Adipocyte (in vitro differentiated cells): ENCODE measurements around the gene NFIA.
"Not testable (repeated sequence)": the region's sequence is repeated elsewhere in the genome, so short reads cannot be mapped to it uniquely, and the experiment has no call there.

ENCODE experiments used
- DNase-seq: peaks from one replicate; pipeline ENCODE4 v3.0.0-alpha.2; 2015; ENCODE audit warnings: low read depth
- H3K27me3 ChIP-seq: replicated peaks from 2 replicates; pipeline ENCODE4 v1.7.0; 2013; ENCODE audit warnings: mild to moderate bottlenecking, low read length, moderate library complexity; ENCODE audit not compliant: control insufficient read depth, insufficient read depth
- H3K36me3 ChIP-seq: 2 replicates; pipeline ENCODE4 v1.7.0; 2013; ENCODE audit warnings: low read length, mild to moderate bottlenecking, moderate library complexity; ENCODE audit not compliant: control insufficient read depth, insufficient read depth, severe bottlenecking
- H3K4me1 ChIP-seq: 2 replicates; pipeline ENCODE4 v1.7.0; 2013; ENCODE audit warnings: mild to moderate bottlenecking, low read length, moderate library complexity; ENCODE audit not compliant: control insufficient read depth, insufficient read depth
- H3K4me3 ChIP-seq: 2 replicates; pipeline ENCODE4 v1.7.0; 2013; ENCODE audit warnings: mild to moderate bottlenecking, low read length, moderate library complexity
- H3K9ac ChIP-seq: 2 replicates; pipeline ENCODE4 v1.7.0; 2013; ENCODE audit warnings: mild to moderate bottlenecking, low read length, moderate library complexity
- H3K9me3 ChIP-seq: 2 replicates; pipeline ENCODE4 v1.7.0; 2013; ENCODE audit warnings: mild to moderate bottlenecking, low read length, moderate library complexity; ENCODE audit not compliant: control insufficient read depth

The NFIA gene

GRCh38 chr1:61067446-61068019 is 14.8 kb upstream of the NFIA start:
- DNase-seq: no peak
- no peak overlapping the region for H3K4me3 ChIP-seq
- H3K4me1 ChIP-seq: no peaks in the 10 kb centered on the region
- no peaks in the 10 kb centered on the region for H3K27me3 ChIP-seq
- H3K9ac ChIP-seq: no peak overlapping the region
- H3K9me3 ChIP-seq: no peaks in the 10 kb centered on the region
- H3K36me3 ChIP-seq: no peaks in the 10 kb centered on the region

- Histone ChIP-seq H3K36me3 (no peaks in the 10 kb centered on the region), H3K4me1 (no peaks in the 10 kb centered on the region), H3K4me3 (no peak overlapping the region), H3K27me3 (no peaks in the 10 kb centered on the region), H3K9ac (no peak overlapping the region), H3K9me3 (no peaks in the 10 kb centered on the region)
- no peak for DNase-seq
Measured at GRCh38 chr1:61070054-61070453, 12.3 kb upstream of the NFIA start.

GRCh38 chr1:61071205-61072130 is 10.9 kb upstream of the NFIA start:
- Histone ChIP-seq H3K9me3 (no peaks in the 10 kb centered on the region), H3K27me3 (no peaks in the 10 kb centered on the region)
- DNase-seq: no peak

GRCh38 chr1:61073871-61074270 is 8.5 kb upstream of the NFIA start:
- Histone ChIP-seq H3K27me3 (no peaks in the 10 kb centered on the region), H3K4me1 (peaks cover 11% of the 10 kb centered on the region), H3K4me3 (no peak overlapping the region), H3K36me3 (no peaks in the 10 kb centered on the region), H3K9me3 (no peaks in the 10 kb centered on the region), H3K9ac (no peak overlapping the region)
- no peak for DNase-seq

More at GRCh38 chr1:61071205-61072130, 10.9 kb upstream of the NFIA start:
- H3K9ac ChIP-seq: no peak overlapping the region
- peaks cover under 1% of the 10 kb centered on the region for H3K4me1 ChIP-seq
- H3K4me3 ChIP-seq: no peak overlapping the region
- no peaks in the 10 kb centered on the region for H3K36me3 ChIP-seq

GRCh38 chr1:61075833-61076232 is 6.5 kb upstream of the NFIA start:
- not testable (repeated sequence) for DNase-seq, H3K4me3 ChIP-seq, H3K9me3 ChIP-seq, H3K36me3 ChIP-seq, H3K9ac ChIP-seq, H3K27me3 ChIP-seq
- peaks cover 27% of the 10 kb centered on the region for H3K4me1 ChIP-seq

GRCh38 chr1:61076728-61077675 is 5.4 kb upstream of the NFIA start:
- peaks cover 35% of the 10 kb centered on the region for H3K4me1 ChIP-seq
- H3K36me3 ChIP-seq: no peaks in the 10 kb centered on the region
- no peaks in the 10 kb centered on the region for H3K27me3 ChIP-seq
- DNase-seq: peak; percentile 95
- H3K9me3 ChIP-seq: no peaks in the 10 kb centered on the region
- peak overlapping the region; percentile 96 for H3K4me3 ChIP-seq
- peak overlapping the region; percentile 93 for H3K9ac ChIP-seq

- DNase-seq: peak; percentile 98
- H3K9ac ChIP-seq: peak overlapping the region; percentile 93
- H3K4me3 ChIP-seq: peak overlapping the region; percentile 96
- H3K9me3 ChIP-seq: no peaks in the 10 kb centered on the region
- no peaks in the 10 kb centered on the region for H3K27me3 ChIP-seq
- peaks cover 35% of the 10 kb centered on the region for H3K4me1 ChIP-seq
- H3K36me3 ChIP-seq: no peaks in the 10 kb centered on the region
Measured at GRCh38 chr1:61077676-61078541, 4.5 kb upstream of the NFIA start.

GRCh38 chr1:61078618-61079295 is 3.6 kb upstream of the NFIA start:
- H3K9me3 ChIP-seq: no peaks in the 10 kb centered on the region
- peak overlapping the region; percentile 93 for H3K9ac ChIP-seq
- peak overlapping the region; percentile 96 for H3K4me3 ChIP-seq
- H3K36me3 ChIP-seq: no peaks in the 10 kb centered on the region
- H3K27me3 ChIP-seq: no peaks in the 10 kb centered on the region
- peaks cover 35% of the 10 kb centered on the region for H3K4me1 ChIP-seq
- DNase-seq: no peak

GRCh38 chr1:61079296-61079897 is 3.0 kb upstream of the NFIA start:
- peak overlapping the region; percentile 60 for H3K4me3 ChIP-seq
- no peaks in the 10 kb centered on the region for H3K9me3 ChIP-seq
- peak overlapping the region; percentile 41 for H3K9ac ChIP-seq
- DNase-seq: no peak
- peaks cover 35% of the 10 kb centered on the region for H3K4me1 ChIP-seq
- no peaks in the 10 kb centered on the region for H3K36me3 ChIP-seq
- H3K27me3 ChIP-seq: no peaks in the 10 kb centered on the region

GRCh38 chr1:61079898-61080336 is 2.4 kb upstream of the NFIA start:
- Histone ChIP-seq H3K9me3 (no peaks in the 10 kb centered on the region), H3K27me3 (no peaks in the 10 kb centered on the region), H3K9ac (peak overlapping the region; percentile 85), H3K4me1 (peaks cover 40% of the 10 kb centered on the region), H3K4me3 (peak overlapping the region; percentile 93), H3K36me3 (no peaks in the 10 kb centered on the region)
- peak; percentile 82 for DNase-seq
